ENCODE data around the gene MFN2.
A peak's percentile ranks its signal among the peaks of the same experiment; 100 is the strongest.

The MFN2 gene

GRCh38 chr1:11967028-11967547, 13.2 kb upstream of the MFN2 start:
- CTCF ChIA-PET: interaction anchor here (0.6 to 2.0 kb wide), 13 partner anchors 15 to 929 kb away, joined by 3 to 16 read pairs (median 5); no protein-coding TSS in a partner anchor
- peak overlapping the region; percentile 76 for H3K27ac ChIP-seq

GRCh38 chr1:11970441-11971185, 9.6 kb upstream of the MFN2 start:
- ChIA-PET POLR2A (ENCODE audit: low non-redundant PET) (no interaction called here), CTCF (interaction anchor here (0.6 kb wide), 1 partner anchor 22 kb away, joined by 6 read pairs; no protein-coding TSS in a partner anchor)
- TF ChIP-seq CTCF (conservative IDR thresholded peaks at IDR 0.05; ENCODE audit: low read depth): no peak
- DNase-seq (ENCODE audit: low spot score): no peak
- peak overlapping the region; percentile 76; the same call in 1 of the 2 replicates for H3K27ac ChIP-seq

More at GRCh38 chr1:11967028-11967547, 13.2 kb upstream of the MFN2 start:
- TF ChIP-seq CTCF (conservative IDR thresholded peaks at IDR 0.05; ENCODE audit: low read depth): peak; percentile 48
- peak; percentile 77 for DNase-seq (ENCODE audit: low spot score)
- POLR2A ChIA-PET (ENCODE audit: low non-redundant PET): interaction anchor here (0.7 to 1.5 kb wide), 2 partner anchors 59 to 294 kb away, joined by 3 to 13 read pairs; no protein-coding TSS in a partner anchor

- DNase-seq (ENCODE audit: low spot score): no peak
- peak overlapping the region; percentile 99 for H3K27ac ChIP-seq
- CTCF ChIA-PET: no interaction called here
- no peak for TF ChIP-seq CTCF (conservative IDR thresholded peaks at IDR 0.05; ENCODE audit: low read depth)
- POLR2A ChIA-PET (ENCODE audit: low non-redundant PET): no interaction called here
These were observed 2.6 kb upstream of the MFN2 start for GRCh38 chr1:11977625-11978024.

GRCh38 chr1:11978301-11978700, 1.9 kb upstream of the MFN2 start:
- CTCF ChIA-PET: interaction anchor here (0.6 kb wide), 1 partner anchor 363 kb away, joined by 5 read pairs; no protein-coding TSS in a partner anchor
- POLR2A ChIA-PET (ENCODE audit: low non-redundant PET): no interaction called here
- TF ChIP-seq CTCF (conservative IDR thresholded peaks at IDR 0.05; ENCODE audit: low read depth): no peak
- H3K27ac ChIP-seq: peak overlapping the region; percentile 99
- no peak for DNase-seq (ENCODE audit: low spot score)

- no peak for DNase-seq (ENCODE audit: low spot score)
- H3K27ac ChIP-seq: peak overlapping the region; percentile 99
- no peak for TF ChIP-seq CTCF (conservative IDR thresholded peaks at IDR 0.05; ENCODE audit: low read depth)
- CTCF ChIA-PET: interaction anchor here (0.6 kb wide), 1 partner anchor 40 kb away, joined by 4 read pairs; no protein-coding TSS in a partner anchor
- POLR2A ChIA-PET (ENCODE audit: low non-redundant PET): interaction anchor here (0.8 to 1.2 kb wide), 2 partner anchors 70 to 172 kb away, joined by 3 to 8 read pairs; no protein-coding TSS in a partner anchor
These were observed 1.0 kb upstream of the MFN2 start for GRCh38 chr1:11979028-11979850.

- H3K27ac ChIP-seq: peak overlapping the region; percentile 99
- no peak for DNase-seq (ENCODE audit: low spot score)
- TF ChIP-seq CTCF (conservative IDR thresholded peaks at IDR 0.05; ENCODE audit: low read depth): no peak
- POLR2A ChIA-PET (ENCODE audit: low non-redundant PET): interaction anchor here (1.2 kb wide), 1 partner anchor 72 kb away, joined by 8 read pairs; no protein-coding TSS in a partner anchor
- CTCF ChIA-PET: interaction anchor here (0.5 kb wide), 1 partner anchor 65 kb away, joined by 4 read pairs; no protein-coding TSS in a partner anchor
These were observed 380 bp downstream of the MFN2 start for GRCh38 chr1:11980676-11980972.
